Smooth muscle cell (in vitro differentiated cells): ENCODE results near the gene SRBD1. TPM values are rescaled to one million over a fixed set of nuclear protein-coding genes. Genes with fewer than 3 reads are reported as not detected.

Experiments used
- DNase-seq: peaks from one replicate; lab custom pipeline; 2025; ENCODE audit not compliant: unreplicated experiment; lab: John Stamatoyannopoulos, UW
- H2AFZ ChIP-seq: fragments of 200-600 bp; sonication (generic); 2 replicates; pipeline ENCODE4 v1.6.0; 2016; ENCODE audit warnings: antibody characterized with exemption, low read depth, mild to moderate bottlenecking
- H3F3A ChIP-seq: fragments of 200-600 bp; sonication (generic); 2 replicates; pipeline ENCODE4 v1.6.0; 2017; ENCODE audit warnings: antibody characterized with exemption, low read depth
- H3K27ac ChIP-seq: fragments of 200-600 bp; sonication (generic); 2 replicates; pipeline ENCODE4 v1.5.1; 2016; ENCODE audit warnings: low read depth, mild to moderate bottlenecking
- H3K27me3 ChIP-seq: fragments of 200-600 bp; sonication (generic); 2 replicates; pipeline ENCODE4 v1.6.1; 2016; ENCODE audit warnings: low read depth, mild to moderate bottlenecking
- H3K36me3 ChIP-seq: fragments of 200-600 bp; sonication (generic); 2 replicates; pipeline ENCODE4 v1.5.1; 2016; ENCODE audit warnings: low read depth
- H3K4me1 ChIP-seq: fragments of 200-600 bp; sonication (generic); 2 replicates; pipeline ENCODE4 v1.5.1; 2016; ENCODE audit warnings: low read depth
- H3K4me2 ChIP-seq: fragments of 200-600 bp; sonication (generic); 2 replicates; pipeline ENCODE4 v1.6.0; 2016; ENCODE audit warnings: mild to moderate bottlenecking
- H3K4me3 ChIP-seq: fragments of 200-600 bp; sonication (generic); 2 replicates; pipeline ENCODE4 v1.5.1; 2016; ENCODE audit warnings: mild to moderate bottlenecking
- H3K79me2 ChIP-seq: fragments of 200-600 bp; sonication (generic); 2 replicates; pipeline ENCODE4 v1.6.0; 2016; ENCODE audit warnings: low read depth, mild to moderate bottlenecking
- H3K9ac ChIP-seq: fragments of 200-600 bp; sonication (generic); 2 replicates; pipeline ENCODE4 v1.6.0; 2016; ENCODE audit warnings: low read depth
- H3K9me3 ChIP-seq: fragments of 200-600 bp; sonication (generic); replicated peaks from 2 replicates; pipeline ENCODE4 v1.5.1; 2016; ENCODE audit warnings: low read depth
- H4K20me1 ChIP-seq: fragments of 200-600 bp; sonication (generic); 2 replicates; pipeline ENCODE4 v1.6.0; 2016; ENCODE audit warnings: low read depth
- CTCF ChIP-seq: fragments of 200-600 bp; sonication (generic); IDR thresholded peaks from 2 replicates; pipeline ENCODE4 v1.5.1; 2017; ENCODE audit warnings: borderline replicate concordance, mild to moderate bottlenecking, antibody characterized with exemption; ENCODE audit not compliant: insufficient read depth, poor library complexity, severe bottlenecking
- WGBS: methylation state at CpG from one replicate; pipeline ENCODE4 v1.1.7; 2016; ENCODE audit warnings: low lambda C conversion rate; 5-methylcytosine and 5-hydroxymethylcytosine counted together
- polyA plus RNA-seq: library from polyadenylated mRNA; unstranded; fragments of >200 nt; fragmentation: Nextera tagmentation; extraction: Ambion mirVana; gene quantifications from 2 replicates; pipeline ENCODE4 v1.2.1, GENCODE V29; 2016
- total RNA-seq: library from RNA; depleted of rRNA; stranded (reverse); fragments of >200 nt; gene quantifications from 2 replicates; pipeline ENCODE4 v1.2.3, GENCODE V29; 2014

Gene SRBD1
- total and polyA plus RNA-seq, 2 experiments from 2014 or later: 11.1 to 22.5 TPM

GRCh38 chr2:45629971-45630370, 18.9 kb upstream of the SRBD1 start:
- Histone ChIP-seq H3K4me3 (no peak overlapping the region), H3K9me3 (no peaks in the 10 kb centered on the region), H3K36me3 (no peaks in the 10 kb centered on the region), H3K4me2 (no peak overlapping the region), H3K9ac (no peak overlapping the region), H3K79me2 (no peaks in the 10 kb centered on the region), H3K4me1 (no peaks in the 10 kb centered on the region), H3F3A (no peaks in the 10 kb centered on the region), H3K27ac (no peak overlapping the region), H3K27me3 (peaks cover 12% of the 10 kb centered on the region), H4K20me1 (no peaks in the 10 kb centered on the region), H2AFZ (no peak overlapping the region)
- TF ChIP-seq CTCF: no peak
- WGBS: 93% methylated on average over 1 of the region's 1 CpG
- DNase-seq: no peak

DNA sequence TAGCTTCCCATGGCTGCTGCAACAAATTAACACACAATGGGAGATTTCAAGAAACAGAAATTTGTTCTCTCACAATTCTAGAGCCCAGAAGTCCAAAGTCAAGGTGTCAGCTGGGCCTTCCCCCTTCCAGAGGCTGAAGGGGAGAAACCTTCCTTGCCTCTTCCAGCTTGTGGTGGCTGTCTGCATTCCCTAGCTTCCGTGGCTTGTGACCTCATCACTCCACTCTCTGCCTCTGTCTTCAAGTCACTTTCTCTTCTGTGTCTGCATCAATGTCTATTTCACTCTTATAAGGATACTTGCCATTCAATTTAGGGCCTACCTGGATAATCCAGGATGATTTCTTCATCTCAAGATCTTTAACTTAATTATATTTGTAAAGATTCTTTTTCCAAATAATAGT, 16.8 kb upstream of the SRBD1 start:
- no peak for DNase-seq
- H3K79me2 ChIP-seq: no peaks in the 10 kb centered on the region
- no peaks in the 10 kb centered on the region for H3K9me3 ChIP-seq
- H3K4me3 ChIP-seq: no peak overlapping the region
- no peak overlapping the region for H3K4me2 ChIP-seq
- 9% methylated on average over 1 of the region's 1 CpG for WGBS
- no peaks in the 10 kb centered on the region for H3F3A ChIP-seq
- no peaks in the 10 kb centered on the region for H4K20me1 ChIP-seq
- no peak overlapping the region for H3K27ac ChIP-seq
- no peak for TF ChIP-seq CTCF
- H3K4me1 ChIP-seq: no peaks in the 10 kb centered on the region
- no peaks in the 10 kb centered on the region for H3K27me3 ChIP-seq
- no peak overlapping the region for H2AFZ ChIP-seq
- H3K9ac ChIP-seq: no peak overlapping the region
- H3K36me3 ChIP-seq: no peaks in the 10 kb centered on the region

- Histone ChIP-seq H3K4me3 (no peak overlapping the region), H3K9ac (no peak overlapping the region), H3K36me3 (no peaks in the 10 kb centered on the region), H3K4me1 (no peaks in the 10 kb centered on the region), H3K27me3 (no peaks in the 10 kb centered on the region), H3K4me2 (no peak overlapping the region), H3K27ac (no peak overlapping the region), H3F3A (no peaks in the 10 kb centered on the region), H3K79me2 (no peaks in the 10 kb centered on the region), H3K9me3 (no peaks in the 10 kb centered on the region), H4K20me1 (no peaks in the 10 kb centered on the region), H2AFZ (no peak overlapping the region)
- no peak for DNase-seq
- no peak for TF ChIP-seq CTCF
- 80% methylated on average over 8 of the region's 8 CpGs for WGBS
Observed at GRCh38 chr2:45626387-45627221, 15.5 kb upstream of the SRBD1 start.

DNA sequence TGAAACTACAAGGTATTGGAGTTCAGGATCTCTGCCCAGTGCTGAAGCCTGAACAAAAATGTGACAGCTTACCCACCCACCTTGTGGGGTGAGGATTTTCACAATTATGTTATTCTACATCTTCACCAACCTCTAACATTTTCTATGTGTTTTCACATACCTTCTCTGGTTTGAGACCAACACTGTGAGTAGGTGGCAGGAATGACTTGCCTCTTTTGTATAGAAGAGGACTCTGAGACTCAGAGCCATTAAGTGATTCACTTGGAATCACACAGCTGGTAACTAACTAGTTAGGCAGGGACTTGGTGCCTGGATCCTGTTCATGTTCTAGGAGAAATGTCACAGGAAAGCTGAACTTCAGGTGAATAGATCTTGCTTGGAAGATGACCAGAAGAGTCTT, 14.8 kb upstream of the SRBD1 start:
- Histone ChIP-seq H2AFZ (no peak overlapping the region), H3K27ac (no peak overlapping the region), H4K20me1 (no peaks in the 10 kb centered on the region), H3K4me2 (no peak overlapping the region), H3K36me3 (no peaks in the 10 kb centered on the region), H3K27me3 (no peaks in the 10 kb centered on the region), H3F3A (no peaks in the 10 kb centered on the region), H3K4me3 (no peak overlapping the region), H3K79me2 (no peaks in the 10 kb centered on the region), H3K9ac (no peak overlapping the region), H3K9me3 (no peaks in the 10 kb centered on the region), H3K4me1 (no peaks in the 10 kb centered on the region)
- no peak for TF ChIP-seq CTCF
- no peak for DNase-seq
